Effector CD4-positive, alpha-beta T cell (primary cell): Measurements from ENCODE around the gene DPH6.
"Not testable (repeated sequence)": the region's sequence is repeated elsewhere in the genome, so short reads cannot be mapped to it uniquely, and the experiment has no call there.

Experiments used
- DNase-seq: peaks from one replicate; pipeline ENCODE4 v3.0.0-alpha.2; 2020

The DPH6 gene

GRCh38 chr15:35484231-35484945 lies 61.6 kb downstream of the DPH6 start:
- DNase-seq, result no peak

- no peak for DNase-seq
These were observed 64.0 kb downstream of the DPH6 start for GRCh38 chr15:35481992-35482391.

- no peak for DNase-seq
These were observed 64.9 kb downstream of the DPH6 start for GRCh38 chr15:35481064-35481463.

GRCh38 chr15:35479423-35479822 lies 66.5 kb downstream of the DPH6 start:
- DNase-seq, result no peak

- DNase-seq, result no peak
These were observed 68.4 kb downstream of the DPH6 start for GRCh38 chr15:35477312-35478262.

GRCh38 chr15:35471024-35471423 lies 74.9 kb downstream of the DPH6 start:
- DNase-seq, result no peak

GRCh38 chr15:35470441-35470840 lies 75.5 kb downstream of the DPH6 start:
- DNase-seq, result no peak

- no peak for DNase-seq
These were observed 79.5 kb downstream of the DPH6 start for GRCh38 chr15:35466476-35466875.

GRCh38 chr15:35465783-35466182 lies 80.2 kb downstream of the DPH6 start:
- DNase-seq, result no peak

- no peak for DNase-seq
These were observed 85.3 kb downstream of the DPH6 start for GRCh38 chr15:35460616-35461015.

GRCh38 chr15:35458176-35458856 lies 87.6 kb downstream of the DPH6 start:
- DNase-seq, result no peak

GRCh38 chr15:35455201-35455600 lies 90.8 kb downstream of the DPH6 start:
- DNase-seq, result no peak

- DNase-seq, result no peak
These were observed 95.5 kb downstream of the DPH6 start for GRCh38 chr15:35450492-35450891.

GRCh38 chr15:35448294-35448693 lies 97.7 kb downstream of the DPH6 start:
- no peak for DNase-seq

- DNase-seq, result no peak
These were observed 100.1 kb downstream of the DPH6 start for GRCh38 chr15:35445891-35446290.

- DNase-seq, result no peak
These were observed 101.3 kb downstream of the DPH6 start for GRCh38 chr15:35444557-35445204.

- DNase-seq, result no peak
These were observed 102.6 kb downstream of the DPH6 start for GRCh38 chr15:35443376-35443775.

- no peak for DNase-seq
These were observed 103.2 kb downstream of the DPH6 start for GRCh38 chr15:35442742-35443141.

- DNase-seq, result not testable (repeated sequence)
These were observed 104.7 kb downstream of the DPH6 start for GRCh38 chr15:35441279-35441678.

GRCh38 chr15:35440265-35440664 lies 105.7 kb downstream of the DPH6 start:
- DNase-seq, result no peak

- DNase-seq, result no peak
These were observed 106.7 kb downstream of the DPH6 start for GRCh38 chr15:35439291-35439690.

- DNase-seq, result no peak
These were observed 108.8 kb downstream of the DPH6 start for GRCh38 chr15:35437157-35437556.

- DNase-seq, result no peak
These were observed 109.5 kb downstream of the DPH6 start for GRCh38 chr15:35436422-35436821.
